ENCODE data around the gene SCMH1.
"Not testable (repeated sequence)": the region's sequence is repeated elsewhere in the genome, so short reads cannot be mapped to it uniquely, and the experiment has no call there.

SCMH1 gene

GRCh38 chr1:41249319-41249718 is 7.2 kb upstream of the SCMH1 start:
- no peak for DNase-seq (ENCODE audit: low spot score)

- no peak for DNase-seq (ENCODE audit: low spot score)
These were observed 4.5 kb upstream of the SCMH1 start for GRCh38 chr1:41246568-41246967.

- no peak for DNase-seq (ENCODE audit: low spot score)
These were observed 3.6 kb upstream of the SCMH1 start for GRCh38 chr1:41245659-41246058.

- DNase-seq (ENCODE audit: low spot score): no peak
These were observed 926 bp upstream of the SCMH1 start for GRCh38 chr1:41243079-41243385.

GRCh38 chr1:41242342-41243078 is 404 bp upstream of the SCMH1 start:
- peak; percentile 21 for DNase-seq (ENCODE audit: low spot score)

GRCh38 chr1:41241354-41241748 is 755 bp downstream of the SCMH1 start:
- peak; percentile 63 for DNase-seq (ENCODE audit: low spot score)

GRCh38 chr1:41240781-41241353 is 1.2 kb downstream of the SCMH1 start:
- peak; percentile 6 for DNase-seq (ENCODE audit: low spot score)

GRCh38 chr1:41239988-41240610 is 2.0 kb downstream of the SCMH1 start:
- peak; percentile 50 for DNase-seq (ENCODE audit: low spot score)

GRCh38 chr1:41238311-41238988 is 3.7 kb downstream of the SCMH1 start:
- peak; percentile 51 for DNase-seq (ENCODE audit: low spot score)

- DNase-seq (ENCODE audit: low spot score): no peak
These were observed 5.3 kb downstream of the SCMH1 start for GRCh38 chr1:41236781-41237180.

- DNase-seq (ENCODE audit: low spot score): no peak
These were observed 6.2 kb downstream of the SCMH1 start for GRCh38 chr1:41235893-41236292.

GRCh38 chr1:41233708-41234107 is 8.4 kb downstream of the SCMH1 start:
- no peak for DNase-seq (ENCODE audit: low spot score)

- no peak for DNase-seq (ENCODE audit: low spot score)
These were observed 9.8 kb downstream of the SCMH1 start for GRCh38 chr1:41232305-41232704.

- no peak for DNase-seq (ENCODE audit: low spot score)
These were observed 11.4 kb downstream of the SCMH1 start for GRCh38 chr1:41230656-41231055.

- DNase-seq (ENCODE audit: low spot score): not testable (repeated sequence)
These were observed 12.9 kb downstream of the SCMH1 start for GRCh38 chr1:41229219-41229618.

- DNase-seq (ENCODE audit: low spot score): no peak
These were observed 15.2 kb downstream of the SCMH1 start for GRCh38 chr1:41226815-41227434.

GRCh38 chr1:41225495-41225894 is 16.6 kb downstream of the SCMH1 start:
- DNase-seq (ENCODE audit: low spot score): no peak

- DNase-seq (ENCODE audit: low spot score): no peak
These were observed 19.6 kb downstream of the SCMH1 start for GRCh38 chr1:41222496-41222895.

GRCh38 chr1:41221995-41222394 is 20.1 kb downstream of the SCMH1 start:
- DNase-seq (ENCODE audit: low spot score): no peak

GRCh38 chr1:41218152-41218551 is 24.0 kb downstream of the SCMH1 start:
- no peak for DNase-seq (ENCODE audit: low spot score)

GRCh38 chr1:41217441-41217840 is 24.7 kb downstream of the SCMH1 start:
- no peak for DNase-seq (ENCODE audit: low spot score)

GRCh38 chr1:41215623-41216022 is 26.5 kb downstream of the SCMH1 start:
- no peak for DNase-seq (ENCODE audit: low spot score)

GRCh38 chr1:41213341-41213740 is 28.8 kb downstream of the SCMH1 start:
- no peak for DNase-seq (ENCODE audit: low spot score)
